NOMO-1 (cell line): Measurements from ENCODE around the gene INTS6.

Source experiments
- DNase-seq, 2 experiments: peaks; one replicate each; lab custom pipeline; 2025; ENCODE audit not compliant: unreplicated experiment in 2 of 2; lab: John Stamatoyannopoulos, UW

Gene INTS6, protein sequence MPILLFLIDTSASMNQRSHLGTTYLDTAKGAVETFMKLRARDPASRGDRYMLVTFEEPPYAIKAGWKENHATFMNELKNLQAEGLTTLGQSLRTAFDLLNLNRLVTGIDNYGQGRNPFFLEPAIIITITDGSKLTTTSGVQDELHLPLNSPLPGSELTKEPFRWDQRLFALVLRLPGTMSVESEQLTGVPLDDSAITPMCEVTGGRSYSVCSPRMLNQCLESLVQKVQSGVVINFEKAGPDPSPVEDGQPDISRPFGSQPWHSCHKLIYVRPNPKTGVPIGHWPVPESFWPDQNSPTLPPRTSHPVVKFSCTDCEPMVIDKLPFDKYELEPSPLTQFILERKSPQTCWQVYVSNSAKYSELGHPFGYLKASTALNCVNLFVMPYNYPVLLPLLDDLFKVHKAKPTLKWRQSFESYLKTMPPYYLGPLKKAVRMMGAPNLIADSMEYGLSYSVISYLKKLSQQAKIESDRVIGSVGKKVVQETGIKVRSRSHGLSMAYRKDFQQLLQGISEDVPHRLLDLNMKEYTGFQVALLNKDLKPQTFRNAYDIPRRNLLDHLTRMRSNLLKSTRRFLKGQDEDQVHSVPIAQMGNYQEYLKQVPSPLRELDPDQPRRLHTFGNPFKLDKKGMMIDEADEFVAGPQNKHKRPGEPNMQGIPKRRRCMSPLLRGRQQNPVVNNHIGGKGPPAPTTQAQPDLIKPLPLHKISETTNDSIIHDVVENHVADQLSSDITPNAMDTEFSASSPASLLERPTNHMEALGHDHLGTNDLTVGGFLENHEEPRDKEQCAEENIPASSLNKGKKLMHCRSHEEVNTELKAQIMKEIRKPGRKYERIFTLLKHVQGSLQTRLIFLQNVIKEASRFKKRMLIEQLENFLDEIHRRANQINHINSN

DNA sequence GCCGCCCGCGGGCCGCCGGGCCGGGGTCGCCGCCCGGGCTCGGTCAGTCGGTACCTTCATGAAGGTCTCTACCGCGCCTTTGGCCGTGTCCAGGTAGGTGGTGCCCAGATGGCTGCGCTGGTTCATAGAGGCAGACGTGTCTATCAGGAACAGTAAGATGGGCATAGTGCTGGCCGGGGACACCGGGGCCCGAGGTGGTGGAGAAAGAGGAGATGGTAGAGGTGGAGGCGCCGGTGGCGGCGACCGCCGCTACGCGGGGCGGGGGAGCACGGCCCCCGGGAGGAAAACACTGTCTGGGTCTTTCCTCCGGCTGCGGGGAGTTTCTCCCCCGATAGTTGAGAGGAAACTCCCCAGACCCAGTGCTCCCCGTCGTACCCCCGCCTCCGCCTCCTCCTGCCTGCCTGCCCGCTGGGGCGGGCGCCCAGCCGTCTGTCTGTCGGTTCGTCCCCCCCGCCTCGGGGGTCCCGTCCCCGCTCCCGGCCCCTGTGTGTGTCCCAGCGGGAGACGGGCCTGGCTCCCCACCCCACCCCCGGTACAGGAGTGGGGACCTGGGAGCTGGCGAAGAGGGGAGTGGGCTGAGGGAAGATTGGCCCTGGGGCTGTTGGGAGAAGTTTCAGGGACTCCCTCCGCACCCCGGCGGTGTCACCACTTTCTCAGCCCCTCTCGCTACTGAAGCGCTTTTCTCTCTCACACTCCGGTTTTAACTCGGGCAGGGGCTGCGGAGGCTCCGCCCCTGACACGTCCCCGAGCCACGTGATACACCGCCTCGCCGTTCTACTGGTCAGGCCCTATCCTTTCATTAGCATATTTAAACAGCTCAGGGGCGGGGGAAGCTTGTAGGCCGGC, at the start of gene INTS6:
TSS of gene INTS6 (minus strand) at position 676 of the 846 bp plus-strand sequence. CDS start at position 165, 511 bp downstream.
- peak; percentile 99 for DNase-seq

DNA sequence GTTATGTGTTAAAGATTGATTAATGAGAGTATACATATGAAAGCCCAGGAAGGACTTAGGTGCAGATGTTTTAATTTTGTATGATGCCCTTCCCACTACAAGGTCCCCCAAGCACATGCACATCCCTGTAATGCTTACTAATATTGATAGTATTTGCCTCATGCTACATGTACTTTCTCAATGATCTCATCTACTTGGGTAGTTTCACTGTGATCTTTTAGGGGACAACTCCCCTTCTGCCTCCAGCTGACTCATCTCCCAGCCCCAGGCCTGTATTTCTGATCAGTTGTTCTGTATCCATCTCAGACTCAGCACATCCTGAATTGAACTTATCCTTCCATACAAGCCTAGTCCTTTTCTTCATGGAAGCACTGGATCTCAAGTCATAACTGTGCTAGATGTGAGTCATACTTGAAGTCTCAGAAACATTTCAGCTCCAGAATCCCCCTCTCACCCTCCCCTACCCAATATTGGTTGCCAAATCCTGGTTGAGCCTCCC, 49.4 kb upstream of the INTS6 start:
- no peak for DNase-seq

DNA sequence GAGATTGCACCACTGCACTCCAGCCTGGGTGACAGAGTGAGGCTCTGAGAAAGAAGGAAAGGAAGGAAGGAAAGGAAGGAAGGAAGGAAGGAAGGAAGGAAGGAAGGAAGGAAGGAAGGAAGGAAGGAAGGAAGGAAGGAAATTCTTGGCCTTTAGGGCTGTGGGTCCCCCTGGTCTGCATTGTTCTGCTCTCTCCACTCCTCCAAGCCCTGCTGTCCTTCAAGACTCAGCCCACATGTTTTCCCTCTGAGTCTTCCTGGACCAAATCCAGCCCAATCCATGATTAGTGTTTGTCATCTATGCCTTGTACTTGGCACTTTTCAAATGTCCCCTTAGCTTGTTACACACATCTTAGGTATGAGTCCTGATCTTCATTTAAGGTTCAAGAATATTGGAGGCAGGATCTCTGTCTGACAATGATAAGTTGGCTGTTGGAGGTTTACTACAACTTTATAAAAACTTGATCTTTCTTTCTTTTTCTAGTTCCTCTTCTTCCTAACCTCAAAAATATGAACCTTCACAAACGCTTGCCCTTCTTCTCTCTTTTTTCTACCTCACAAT, 48.8 kb upstream of the INTS6 start:
- DNase-seq = peak in 1 of 2 experiments; percentile 24

DNA sequence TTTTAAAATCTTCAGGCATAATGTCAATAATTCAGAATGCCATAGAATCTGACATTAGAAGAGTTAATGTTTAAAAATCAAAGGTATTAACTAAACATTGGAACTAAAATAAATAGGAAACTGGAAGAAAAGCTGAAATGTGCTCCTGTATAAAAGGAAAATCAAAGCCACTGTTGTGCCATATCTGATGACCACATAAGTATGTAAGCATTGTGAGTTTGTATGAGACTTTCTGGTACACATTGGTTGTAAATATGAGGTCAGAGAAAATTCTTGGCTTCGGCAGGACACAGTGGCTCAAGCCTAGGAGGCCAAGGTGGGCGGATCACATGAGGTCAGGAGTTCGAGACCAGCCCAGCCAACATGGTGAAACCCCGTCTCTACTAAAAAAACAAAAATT, 48.3 kb upstream of the INTS6 start:
- no peak for DNase-seq

DNA sequence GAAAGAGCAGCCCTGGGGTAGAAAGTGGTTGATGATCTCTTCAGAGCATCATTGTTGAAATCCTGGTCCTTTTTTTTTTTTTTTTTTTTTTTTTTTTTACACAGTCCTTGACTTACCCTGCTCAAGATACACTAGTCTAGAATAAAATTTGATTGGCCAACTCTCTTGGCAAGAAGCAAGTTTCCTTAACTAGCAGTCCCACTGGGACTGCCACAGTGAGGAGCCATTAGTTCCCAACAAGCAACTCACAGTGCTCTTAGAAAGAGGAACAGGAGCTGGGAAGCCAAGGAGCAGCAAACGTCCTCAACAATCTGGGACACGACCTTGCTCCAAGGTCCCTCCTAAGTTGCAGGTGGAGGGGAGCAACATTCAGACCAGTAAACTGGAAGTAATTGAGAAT, 47.9 kb upstream of the INTS6 start:
- DNase-seq = no peak

DNA sequence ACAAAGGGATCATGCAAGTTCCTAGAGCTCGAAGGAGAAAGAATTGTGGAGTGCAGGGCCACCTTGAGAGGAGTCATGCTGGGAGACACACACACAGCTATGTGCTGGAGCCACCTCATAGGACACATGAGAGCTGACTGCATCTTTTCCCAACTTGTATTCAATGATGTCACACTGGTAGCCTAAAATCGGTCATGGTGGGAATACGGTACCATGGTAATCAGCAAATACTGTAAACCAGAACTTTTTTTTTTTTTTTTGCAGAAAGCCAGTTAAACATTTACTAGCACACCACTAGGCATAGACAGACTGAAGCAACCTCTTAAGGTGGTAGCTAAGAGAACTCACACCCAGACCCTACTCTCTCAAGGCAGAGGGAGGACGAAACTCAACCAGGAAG, 47.0 kb upstream of the INTS6 start:
- no peak for DNase-seq

DNA sequence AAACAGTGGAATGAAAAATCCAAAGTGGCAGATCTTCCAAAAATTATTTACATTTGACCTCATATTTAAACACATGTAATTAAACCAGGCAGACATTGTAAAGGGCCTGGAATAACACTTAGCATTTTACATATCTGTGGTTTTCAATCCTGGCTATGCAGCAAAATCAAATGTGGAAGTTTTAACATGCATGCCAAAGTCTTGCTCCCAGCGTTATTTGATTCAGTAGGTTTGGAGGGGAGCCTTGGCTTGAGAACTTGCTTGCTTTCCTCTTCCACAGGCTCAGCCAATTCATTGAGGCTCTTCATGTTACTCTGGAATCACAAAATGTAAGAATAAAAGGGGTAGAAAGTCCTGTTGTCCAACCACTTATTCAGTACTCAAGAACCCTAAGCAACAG, 42.5 kb upstream of the INTS6 start:
- DNase-seq = no peak

DNA sequence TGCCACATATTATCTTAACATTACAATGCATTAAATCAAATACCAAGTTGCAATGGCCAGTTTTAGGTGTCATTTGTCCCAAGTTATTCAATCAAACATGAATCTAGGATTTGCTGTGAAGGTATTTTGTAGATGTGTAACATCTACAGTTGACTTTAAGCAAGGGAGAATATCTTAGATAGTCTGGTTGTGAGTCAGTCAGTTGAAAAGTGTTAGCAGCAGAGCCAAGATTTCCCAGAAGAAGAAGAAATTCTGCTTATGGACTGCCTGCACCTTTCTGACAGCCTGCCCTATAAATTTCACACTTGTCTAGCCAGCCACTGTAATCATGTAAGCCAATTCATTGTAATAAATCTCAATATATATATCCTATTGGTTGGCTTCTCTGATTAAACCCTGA, 41.3 kb upstream of the INTS6 start:
- DNase-seq = no peak

DNA sequence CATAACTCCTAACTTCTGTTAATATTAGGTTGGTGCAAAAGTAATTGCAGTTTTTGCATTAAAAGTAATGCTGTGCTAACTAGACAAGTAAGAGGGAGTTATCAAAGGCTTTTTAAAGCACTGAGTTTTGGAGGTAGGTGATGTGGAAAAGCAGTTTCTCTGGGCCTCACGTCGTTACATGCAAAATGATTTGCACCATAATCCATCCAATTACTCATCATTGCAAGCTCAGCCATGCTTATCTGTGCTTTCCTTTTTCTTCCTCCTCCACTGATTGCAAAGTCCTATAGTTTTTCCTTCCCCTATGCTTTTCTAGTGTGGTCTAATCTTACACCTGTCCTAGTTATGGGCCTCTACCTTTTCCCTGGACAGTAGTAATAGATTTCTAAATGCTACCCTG, 35.4 kb upstream of the INTS6 start:
- no peak for DNase-seq

DNA sequence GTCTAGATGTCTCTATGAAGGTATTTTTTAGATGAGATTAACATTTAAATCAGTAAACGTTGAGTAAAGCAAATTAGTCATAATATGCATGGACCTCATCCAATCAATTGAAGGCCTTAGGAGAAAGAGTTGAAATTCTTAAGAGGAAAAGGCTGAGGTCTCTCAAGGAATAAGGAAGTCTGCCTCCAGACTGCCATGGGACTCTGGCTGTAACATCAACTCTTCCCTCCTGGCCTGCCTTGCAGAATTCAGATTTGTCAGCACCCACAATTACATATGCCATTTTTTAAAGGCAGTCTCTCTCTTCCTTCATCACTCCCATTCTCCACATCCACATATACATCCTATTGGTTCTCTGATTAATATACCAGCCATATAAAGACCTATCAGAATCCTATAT, 28.8 kb upstream of the INTS6 start:
- DNase-seq = no peak

DNA sequence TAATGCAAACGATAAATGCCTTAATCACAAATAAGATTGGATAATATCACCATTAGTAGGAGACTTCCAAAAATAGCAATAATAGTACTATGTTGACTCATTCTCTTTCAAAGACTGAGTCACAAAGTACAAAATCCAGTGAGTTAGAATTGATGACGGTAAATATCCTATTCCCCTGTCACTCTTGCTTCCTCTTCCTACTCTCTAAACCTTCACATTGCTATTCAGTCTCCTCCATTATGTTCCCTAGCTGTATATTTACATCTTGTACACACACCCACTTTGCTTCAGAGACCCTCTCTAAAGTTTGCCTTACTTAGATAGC, 26.3 kb upstream of the INTS6 start:
- peak in 1 of 2 experiments; percentile 34 for DNase-seq

DNA sequence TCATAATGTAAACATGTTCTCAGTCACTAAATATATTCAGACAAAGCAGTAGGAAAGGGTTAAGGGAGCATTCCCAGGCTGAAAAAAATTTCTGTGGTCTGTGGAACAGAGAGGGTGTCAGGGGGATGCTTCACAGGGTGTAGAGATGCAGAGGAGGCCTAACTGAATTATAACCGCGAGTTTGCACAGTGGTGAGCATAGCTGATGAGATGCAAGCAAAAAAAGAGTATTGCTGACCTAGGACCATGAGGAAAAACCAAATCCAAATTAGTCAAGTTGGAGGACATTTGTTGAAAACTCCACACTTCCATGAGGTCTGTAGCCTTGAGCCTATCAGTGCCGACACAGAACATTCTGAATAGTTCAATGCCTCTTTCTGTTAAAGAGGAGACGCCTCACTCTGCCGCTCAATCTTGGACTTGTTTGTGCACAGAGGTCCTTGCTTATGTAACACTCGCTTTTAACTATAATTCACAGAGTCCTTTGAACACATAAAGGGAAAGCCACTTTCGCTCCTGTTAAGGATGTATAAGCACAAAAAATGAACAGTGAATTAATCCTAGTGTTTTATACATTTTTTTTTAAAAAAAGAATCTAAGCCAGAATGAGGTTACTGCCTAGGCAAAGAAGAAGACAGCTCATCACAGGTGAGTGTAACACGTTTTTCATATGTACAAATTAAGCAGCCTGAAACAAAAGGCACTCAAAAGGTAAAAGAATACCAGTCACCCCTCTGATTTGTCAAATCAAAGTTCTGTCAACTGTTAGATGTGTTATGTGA, 25.8 kb upstream of the INTS6 start:
- no peak for DNase-seq

DNA sequence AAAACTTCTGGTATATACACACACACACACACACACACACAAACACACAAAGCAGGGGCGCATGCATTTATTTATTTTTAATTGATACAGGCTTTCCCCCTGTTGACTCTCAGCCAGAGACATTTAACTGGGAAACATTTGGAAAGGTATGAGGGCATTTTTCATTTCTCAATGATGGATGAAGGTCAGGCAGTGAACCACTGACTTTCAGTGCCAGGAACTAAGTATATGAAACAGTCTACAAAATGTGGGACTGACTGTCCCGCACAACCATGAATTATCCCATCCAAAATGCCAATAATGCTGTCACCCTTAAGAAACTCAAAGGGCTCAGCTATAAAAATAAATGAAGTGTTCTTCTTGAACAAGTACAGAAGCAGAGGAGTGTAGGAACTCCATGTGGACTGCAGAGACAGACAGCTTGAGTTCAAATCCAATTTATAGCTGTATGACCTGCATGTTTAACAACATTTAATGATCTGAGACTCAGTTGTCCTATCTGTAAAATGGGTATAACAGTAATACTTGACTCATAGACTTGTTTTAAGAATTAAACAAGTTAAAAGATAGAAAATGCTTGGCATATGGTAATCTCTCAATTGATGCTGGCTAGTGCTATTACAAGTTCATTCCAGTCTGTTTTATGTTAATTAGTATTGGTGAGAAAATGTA, 25.0 kb upstream of the INTS6 start:
- no peak for DNase-seq

DNA sequence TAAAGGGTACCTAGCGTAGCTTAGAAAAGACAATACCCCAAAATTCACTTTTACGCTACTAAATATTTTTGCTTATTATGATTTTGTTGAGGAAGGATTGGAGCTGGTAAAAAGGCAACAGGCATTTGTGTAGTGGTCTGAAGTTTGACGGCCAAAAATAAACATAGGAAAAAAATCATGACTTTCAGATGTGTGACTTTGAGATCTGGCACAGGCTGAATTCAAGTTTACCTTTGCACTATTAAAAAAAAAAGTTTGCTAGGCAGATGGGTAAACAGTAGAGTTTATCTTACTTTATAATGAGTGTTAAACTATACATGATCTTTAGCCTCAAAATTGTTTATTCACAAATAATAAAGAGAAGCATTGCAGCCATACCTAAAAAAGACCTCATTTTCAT, 24.3 kb upstream of the INTS6 start:
- DNase-seq = no peak

DNA sequence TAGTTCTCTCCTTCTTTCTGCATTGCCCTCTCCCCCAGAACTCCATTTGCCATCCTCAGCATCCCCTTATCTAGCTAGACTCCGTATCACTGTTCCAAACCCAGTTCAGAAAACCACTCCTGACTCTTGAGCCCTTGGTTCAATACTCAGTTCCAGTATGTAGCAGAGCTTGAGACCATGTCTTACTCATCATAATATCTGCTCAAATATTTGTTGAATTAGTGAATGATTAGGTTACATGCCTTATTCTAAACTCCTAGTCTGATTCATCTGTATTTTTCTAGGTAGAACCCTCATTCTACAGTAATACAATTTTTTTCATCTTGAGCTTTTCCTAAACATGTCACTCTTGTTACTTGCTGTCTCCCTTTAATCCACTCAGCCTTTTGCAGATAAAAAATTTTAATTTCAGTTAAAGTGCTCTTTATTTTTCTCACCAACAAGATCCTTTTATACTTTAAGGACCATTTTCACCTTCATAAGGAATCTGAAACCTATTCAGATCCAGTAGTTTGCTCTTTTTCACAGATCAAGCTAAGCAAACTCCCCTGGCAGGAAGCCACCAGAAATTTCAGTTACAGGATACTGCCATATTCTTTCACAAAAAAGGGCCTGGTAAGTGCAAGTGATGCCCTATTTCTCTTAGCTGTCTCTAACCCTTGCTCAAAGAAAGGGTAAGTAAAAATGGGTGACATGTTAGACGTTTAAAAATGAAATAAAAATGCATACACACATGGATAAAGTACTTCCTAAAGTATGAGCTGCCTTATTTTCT, 23.1 kb upstream of the INTS6 start:
- DNase-seq = peak in 1 of 2 experiments; percentile 27

DNA sequence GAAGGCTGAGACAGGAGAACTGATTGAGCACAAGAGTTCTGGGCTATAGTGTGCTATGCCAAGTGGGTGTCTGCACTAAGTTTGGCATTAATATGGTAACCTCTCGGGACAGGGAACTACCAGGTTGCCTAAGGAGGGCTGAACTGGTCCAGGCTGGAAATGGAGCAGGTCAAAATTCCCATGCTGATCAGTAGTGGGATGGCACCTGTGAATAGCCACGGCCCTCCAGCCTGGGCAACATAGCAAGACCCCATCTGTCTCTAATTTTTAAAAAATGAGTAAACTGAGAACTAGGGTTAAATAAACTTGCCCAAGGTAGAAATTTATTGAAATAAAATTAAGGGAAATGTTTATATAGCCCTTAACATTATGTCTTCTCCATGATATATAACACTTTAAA, 17.0 kb upstream of the INTS6 start:
- no peak for DNase-seq

DNA sequence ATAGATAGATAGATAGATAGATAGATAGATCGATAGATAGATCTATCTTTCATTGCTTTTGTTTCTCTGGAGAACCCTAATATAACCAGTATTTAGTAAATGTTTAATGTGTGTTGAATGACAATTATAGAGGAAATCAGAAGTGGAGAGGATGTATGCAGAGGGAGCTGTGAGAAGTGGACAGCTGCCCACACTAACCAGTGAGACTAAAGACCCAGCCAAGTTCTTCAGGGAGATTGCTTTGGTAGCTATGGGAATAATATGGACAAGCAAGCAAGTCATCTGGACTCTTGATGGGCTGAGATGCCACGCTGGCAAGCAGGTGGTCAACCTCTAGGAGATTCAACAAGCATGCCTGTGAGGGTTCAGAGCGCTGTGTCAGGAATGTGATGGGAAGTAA, 14.9 kb upstream of the INTS6 start:
- DNase-seq = no peak

DNA sequence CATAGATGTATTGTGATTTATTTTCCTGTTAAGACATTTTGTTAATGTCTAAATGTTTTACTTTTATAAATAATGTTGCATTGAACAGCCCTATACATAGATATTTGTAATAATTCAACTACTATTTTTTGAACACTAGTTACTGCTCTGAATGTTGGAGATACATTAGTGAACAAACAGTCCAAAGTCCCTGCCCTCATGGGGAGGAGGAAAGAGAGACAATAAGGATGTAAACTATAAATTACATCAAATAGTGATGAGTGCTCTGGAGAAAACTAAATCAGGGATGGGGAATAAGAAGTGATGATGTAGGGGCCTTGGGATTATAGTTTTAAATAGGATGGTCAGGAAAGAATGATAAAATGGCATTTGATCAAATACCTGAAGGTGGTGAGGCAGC, 12.3 kb upstream of the INTS6 start:
- no peak for DNase-seq
